Fibroblast of lung (primary cell): ENCODE data around the gene CCDC187. TPM values are rescaled to one million over a fixed set of nuclear protein-coding genes. Genes with fewer than 3 reads are reported as not detected.

ENCODE experiments used
- DNase-seq, 2 donors: peaks; one replicate each; pipeline versions ENCODE4 v3.0.0 to v3.0.0-alpha.2; 2010; ENCODE audit warnings: low read depth in 2 of 2
- H2AFZ ChIP-seq: 2 replicates; pipeline ENCODE4 v1.5.1; 2012; ENCODE audit warnings: low read length, control low read depth, inconsistent platforms
- H3K27ac ChIP-seq: 2 replicates; pipeline ENCODE4 v1.5.1; 2011; ENCODE audit warnings: low read length, control low read depth; ENCODE audit not compliant: insufficient read depth
- H3K27me3 ChIP-seq: 2 replicates; pipeline ENCODE4 v1.5.1; 2011; ENCODE audit warnings: mild to moderate bottlenecking, low read length; ENCODE audit not compliant: control insufficient read depth, insufficient read depth
- H3K36me3 ChIP-seq: 2 replicates; pipeline ENCODE4 v1.5.1; 2011; ENCODE audit warnings: low read length; ENCODE audit not compliant: control insufficient read depth, insufficient read depth
- H3K4me1 ChIP-seq: 2 replicates; pipeline ENCODE4 v1.5.1; 2011; ENCODE audit warnings: low read length; ENCODE audit not compliant: control insufficient read depth, insufficient read depth; ENCODE audit errors: extremely low read depth
- H3K4me2 ChIP-seq: 2 replicates; pipeline ENCODE4 v1.5.1; 2011; ENCODE audit warnings: low read length, control low read depth; ENCODE audit not compliant: insufficient read depth; ENCODE audit errors: extremely low read depth
- H3K4me3 ChIP-seq, 4 experiments: fragments of 200-600 bp in 1 of 4; sonication (generic) in 1 of 4; replicated peaks in 1 of 4; 2 replicates each; pipeline ENCODE4 v1.5.1; 2011 to 2016; ENCODE audit warnings: low read length in 4 of 4, low read depth in 3 of 4, mild to moderate bottlenecking in 3 of 4, control low read depth in 2 of 4, inconsistent platforms in 1 of 4, mixed read lengths in 1 of 4; ENCODE audit not compliant: insufficient read depth in 1 of 4; ENCODE audit errors: control extremely low read depth in 1 of 4
- H3K79me2 ChIP-seq: 2 replicates; pipeline ENCODE4 v1.5.1; 2012; ENCODE audit warnings: mild to moderate bottlenecking, low read length, inconsistent platforms; ENCODE audit not compliant: control insufficient read depth, insufficient read depth
- H3K9ac ChIP-seq: 2 replicates; pipeline ENCODE4 v1.5.1; 2011; ENCODE audit warnings: mild to moderate bottlenecking, low read length, control low read depth; ENCODE audit not compliant: insufficient read depth
- H3K9me3 ChIP-seq: 2 replicates; pipeline ENCODE4 v1.5.1; 2012; ENCODE audit warnings: low read depth, low read length; ENCODE audit not compliant: control insufficient read depth, insufficient read depth
- H4K20me1 ChIP-seq: 2 replicates; pipeline ENCODE4 v1.5.1; 2011; ENCODE audit warnings: low read length; ENCODE audit not compliant: control insufficient read depth, insufficient read depth; ENCODE audit errors: extremely low read depth
- EZH2 ChIP-seq: IDR thresholded peaks from 2 replicates; pipeline ENCODE4 v1.5.1; 2012; ENCODE audit warnings: low read length, control low read depth, mild to moderate bottlenecking; ENCODE audit errors: missing control alignments
- polyA plus RNA-seq, 2 donors: library from polyadenylated mRNA; depleted of rRNA in 1 of 2; stranded (reverse) in 1 of 2; unstranded in 1 of 2; fragments of >200 nt; gene quantifications; 2 replicates each; pipeline ENCODE4 v1.2.1, GENCODE V29; 2011 to 2012; ENCODE audit warnings: missing spikeins in 1 of 2
- total RNA-seq: library from RNA; depleted of rRNA; stranded (reverse); fragments of >200 nt; gene quantifications from 2 replicates; pipeline ENCODE4 v1.2.1, GENCODE V29; 2014
- TF ChIP-seq, protein P1 (sequence below), 2 donors: IDR thresholded peaks in 1 of 2; conservative IDR thresholded peaks in 1 of 2; 1 replicate in 1 of 2; 2 replicates in 1 of 2; pipeline ENCODE4 v1.5.1; 2011 to 2012; ENCODE audit warnings: low read length in 2 of 2, control low read depth in 1 of 2, inconsistent platforms in 1 of 2, low read depth in 1 of 2, mild to moderate bottlenecking in 1 of 2

The CCDC187 gene
- total and polyA plus RNA-seq, 2 donors (not counting 1 experiment from before 2014, with no cell fraction given), result not detected

DNA sequence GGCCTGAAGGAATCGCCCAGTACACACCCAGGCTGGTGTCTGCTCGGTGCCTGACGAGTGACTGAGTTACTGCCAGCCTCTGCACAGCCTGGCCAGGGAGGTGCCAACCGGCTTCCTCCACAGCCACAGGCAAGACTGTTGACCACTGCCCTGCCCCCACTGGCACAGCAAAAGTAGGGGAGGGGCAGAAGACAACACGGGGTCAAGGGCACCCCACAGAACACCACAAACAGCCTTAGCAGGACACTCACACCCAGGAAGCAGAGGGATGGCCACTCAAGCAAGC lies 98.2 kb downstream of the CCDC187 start:
- Histone ChIP-seq H2AFZ (no peak overlapping the region), H3K4me2 (no peak overlapping the region), H3K4me1 (no peaks in the 10 kb centered on the region), H3K79me2 (no peaks in the 10 kb centered on the region), H3K4me3 (no peak overlapping the region), H4K20me1 (no peaks in the 10 kb centered on the region), H3K9ac (no peak overlapping the region), H3K9me3 (no peaks in the 10 kb centered on the region), H3K36me3 (no peaks in the 10 kb centered on the region), H3K27ac (no peak overlapping the region), H3K27me3 (peaks cover 35% of the 10 kb centered on the region)
- no peak for DNase-seq
- TF ChIP-seq, protein P1, sequence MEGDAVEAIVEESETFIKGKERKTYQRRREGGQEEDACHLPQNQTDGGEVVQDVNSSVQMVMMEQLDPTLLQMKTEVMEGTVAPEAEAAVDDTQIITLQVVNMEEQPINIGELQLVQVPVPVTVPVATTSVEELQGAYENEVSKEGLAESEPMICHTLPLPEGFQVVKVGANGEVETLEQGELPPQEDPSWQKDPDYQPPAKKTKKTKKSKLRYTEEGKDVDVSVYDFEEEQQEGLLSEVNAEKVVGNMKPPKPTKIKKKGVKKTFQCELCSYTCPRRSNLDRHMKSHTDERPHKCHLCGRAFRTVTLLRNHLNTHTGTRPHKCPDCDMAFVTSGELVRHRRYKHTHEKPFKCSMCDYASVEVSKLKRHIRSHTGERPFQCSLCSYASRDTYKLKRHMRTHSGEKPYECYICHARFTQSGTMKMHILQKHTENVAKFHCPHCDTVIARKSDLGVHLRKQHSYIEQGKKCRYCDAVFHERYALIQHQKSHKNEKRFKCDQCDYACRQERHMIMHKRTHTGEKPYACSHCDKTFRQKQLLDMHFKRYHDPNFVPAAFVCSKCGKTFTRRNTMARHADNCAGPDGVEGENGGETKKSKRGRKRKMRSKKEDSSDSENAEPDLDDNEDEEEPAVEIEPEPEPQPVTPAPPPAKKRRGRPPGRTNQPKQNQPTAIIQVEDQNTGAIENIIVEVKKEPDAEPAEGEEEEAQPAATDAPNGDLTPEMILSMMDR (conservative IDR thresholded peaks at IDR 0.05 in 1 of 2, IDR thresholded peaks at IDR 0.05 in 1 of 2; ENCODE audit: low read depth in 1 of 2, low read length in 2 of 2), result no peak
- no peak for TF ChIP-seq EZH2

DNA sequence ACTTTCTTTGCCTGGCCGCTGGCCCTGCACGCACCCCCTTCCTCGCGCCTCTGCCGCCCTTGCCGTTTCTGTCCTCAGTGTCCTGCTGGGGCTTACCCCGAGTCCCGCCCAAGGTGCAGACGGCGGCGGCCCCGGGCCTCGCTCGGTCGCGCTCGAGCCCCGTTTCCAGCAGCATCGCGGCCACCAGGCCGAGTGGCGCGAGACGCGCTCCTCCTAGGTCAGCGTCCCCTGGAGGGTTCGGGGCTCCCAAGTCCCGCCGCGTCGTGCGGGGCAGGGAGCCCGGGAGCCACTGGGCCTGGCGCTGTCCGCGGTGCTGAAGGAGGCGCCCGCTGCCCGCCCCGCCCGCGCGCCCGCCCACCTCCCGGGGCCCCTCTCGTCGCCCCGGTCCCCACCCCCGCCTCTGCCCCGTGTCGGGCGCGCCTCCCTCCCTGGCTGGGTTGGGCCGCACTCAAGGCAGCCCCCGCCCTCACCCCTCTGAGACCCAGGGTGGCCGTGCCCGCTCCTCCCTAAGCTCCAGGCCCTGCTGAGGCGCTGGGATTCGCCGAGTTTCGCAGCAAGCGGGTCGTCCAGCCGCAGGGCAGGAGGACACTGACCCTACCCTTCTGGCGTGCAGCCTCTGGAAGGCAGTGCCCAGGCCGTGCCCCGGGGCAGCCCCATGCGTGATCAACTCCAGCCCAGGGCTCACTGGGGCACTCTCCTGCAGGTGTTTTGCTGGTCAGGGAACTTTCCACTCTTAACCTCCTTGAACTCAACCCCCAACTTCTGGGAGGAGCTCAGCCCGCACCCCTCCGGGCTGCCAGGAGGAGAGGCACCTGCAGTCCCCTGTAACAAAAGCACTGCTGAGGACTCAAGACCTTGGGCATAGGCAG lies 98.8 kb downstream of the CCDC187 start, which contains the start of gene LHX3:
Gene LHX3, minus strand, starts transcription at position 291 of the 869 bp plus-strand sequence. Its CDS starts 116 bp downstream, at position 175.
- H3K4me2 ChIP-seq, result no peak within 1 kb of the TSS
- H3K27ac ChIP-seq, result no peak within 1 kb of the TSS
- no peak for DNase-seq
- H3K36me3 ChIP-seq, result no peaks in the 10 kb centered on the region
- H4K20me1 ChIP-seq, result no peaks in the 10 kb centered on the region
- H3K9me3 ChIP-seq, result no peaks in the 10 kb centered on the region
- TF ChIP-seq EZH2, result no peak
- TF ChIP-seq, protein P1 (conservative IDR thresholded peaks at IDR 0.05 in 1 of 2, IDR thresholded peaks at IDR 0.05 in 1 of 2; ENCODE audit: low read depth in 1 of 2, low read length in 2 of 2), result no peak
- no peak within 1 kb of the TSS for H3K9ac ChIP-seq
- no peak within 1 kb of the TSS for H2AFZ ChIP-seq
- H3K4me3 ChIP-seq, result no peak within 1 kb of the TSS
- no peaks in the 10 kb centered on the region for H3K4me1 ChIP-seq
- peaks cover 41% of the 10 kb centered on the region for H3K27me3 ChIP-seq
- no peaks in the 10 kb centered on the region for H3K79me2 ChIP-seq

DNA sequence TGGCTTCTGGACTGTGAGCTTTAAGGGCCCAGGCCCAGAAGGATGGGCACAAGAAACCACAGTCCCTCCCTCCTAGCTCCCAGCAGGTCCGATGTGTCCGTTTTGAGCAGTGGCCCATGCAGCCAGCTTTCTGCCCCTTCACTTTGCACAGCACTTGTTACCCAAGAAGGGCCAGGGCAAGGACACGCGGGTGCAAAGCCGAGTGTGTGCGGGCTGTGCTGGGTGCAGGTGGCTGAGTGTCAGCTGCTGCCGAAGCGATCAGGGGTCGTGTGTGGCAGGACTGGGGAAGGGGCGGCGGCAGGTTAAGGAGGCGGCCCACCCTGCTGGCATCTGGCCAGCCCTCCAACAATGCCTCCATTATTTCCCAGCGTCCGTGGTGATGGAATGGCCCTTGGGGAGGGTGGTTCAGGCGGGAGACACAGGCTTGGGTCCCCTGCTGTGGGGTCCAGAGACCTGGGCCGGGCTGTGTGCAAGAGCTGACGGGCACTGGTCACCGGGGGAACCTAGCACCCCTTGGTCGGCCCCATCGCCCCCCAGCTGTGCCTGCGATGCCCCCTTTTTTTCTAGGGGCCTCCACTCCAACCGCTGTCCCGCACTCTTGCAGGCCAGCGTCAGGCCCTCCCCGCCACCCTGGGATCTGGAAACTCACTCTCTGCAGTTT lies 99.6 kb downstream of the CCDC187 start:
- H3K4me1 ChIP-seq, result no peaks in the 10 kb centered on the region
- H3K4me3 ChIP-seq, result no peak overlapping the region
- no peak overlapping the region for H3K4me2 ChIP-seq
- DNase-seq, result no peak
- no peaks in the 10 kb centered on the region for H3K9me3 ChIP-seq
- TF ChIP-seq EZH2, result no peak
- TF ChIP-seq, protein P1 (conservative IDR thresholded peaks at IDR 0.05 in 1 of 2, IDR thresholded peaks at IDR 0.05 in 1 of 2; ENCODE audit: low read depth in 1 of 2, low read length in 2 of 2), result no peak
- H3K27me3 ChIP-seq, result peaks cover 48% of the 10 kb centered on the region
- no peak overlapping the region for H3K9ac ChIP-seq
- H2AFZ ChIP-seq, result no peak overlapping the region
- no peaks in the 10 kb centered on the region for H3K36me3 ChIP-seq
- no peaks in the 10 kb centered on the region for H4K20me1 ChIP-seq
- no peak overlapping the region for H3K27ac ChIP-seq
- no peaks in the 10 kb centered on the region for H3K79me2 ChIP-seq
